Aorta (tissue), 4 donors: ENCODE data around the gene DIAPH2. TPM values are rescaled to one million over a fixed set of nuclear protein-coding genes. Genes with fewer than 3 reads are reported as not detected.

Experiments used
- polyA plus RNA-seq, 2 donors: library from polyadenylated mRNA; stranded (reverse); fragments of 200-250 nt; gene quantifications; one replicate each; pipeline ENCODE4 v1.2.3, GENCODE V29; 2013
- total RNA-seq, 2 donors: library from RNA; stranded (reverse); fragmentation: NEBNext Ultra II Directional; extraction: Animal tissue kit (Norgen Biotek cat#: 25700); gene quantifications; one replicate each; pipeline ENCODE4 v1.2.1, GENCODE V29; 2021
- donor health status: healthy with polysubstance abuse.
- donor health status: Bipolar disorder and iron deficiency.
- donor health status: DM: no; HTN: no; CAD: no.
- donor health status: DM: yes; HTN: yes; CAD: no.

Gene DIAPH2
- total and polyA plus RNA-seq, 4 donors, result 6.5 to 48.4 (median 29.9) TPM

Other genes starting within 250 kb of the DIAPH2 start
- 1 to 10 TPM; 2.1 to 3.0 TPM for gene RPA4, start 199.1 kb downstream of the DIAPH2 start, total RNA-seq
- gene RPA4, start 199.1 kb downstream of the DIAPH2 start, polyA plus RNA-seq, result under 1 TPM in 1 of 2 donors, not detected in 1; 0.23 TPM